Activated naive CD8-positive, alpha-beta T cell treated with anti-CD3 and anti-CD28 coated beads for 36 hours (primary cell): ENCODE results near the gene CAPN6. TPM values are rescaled to one million over a fixed set of nuclear protein-coding genes. Genes with fewer than 3 reads are reported as not detected.

Experiments
- DNase-seq: peaks from one replicate; pipeline ENCODE4 v3.0.0; 2021
- H3K27ac Mint-ChIP-seq: one replicate; pipeline ENCODE4 v1.8.0; 2022; ENCODE audit warnings: mild to moderate bottlenecking, moderate library complexity, mixed read lengths
- H3K27me3 Mint-ChIP-seq: one replicate; pipeline ENCODE4 v1.8.0; 2022; ENCODE audit warnings: mild to moderate bottlenecking, mixed read lengths
- H3K36me3 Mint-ChIP-seq: one replicate; pipeline ENCODE4 v1.8.0; 2021; ENCODE audit warnings: mild to moderate bottlenecking, mixed read lengths
- H3K4me1 Mint-ChIP-seq: one replicate; pipeline ENCODE4 v1.8.0; 2021; ENCODE audit warnings: mixed read lengths
- H3K4me3 Mint-ChIP-seq: one replicate; pipeline ENCODE4 v1.8.0; 2022; ENCODE audit warnings: mild to moderate bottlenecking, moderate library complexity, mixed read lengths
- H3K9me3 Mint-ChIP-seq: one replicate; pipeline ENCODE4 v1.8.0; 2022; ENCODE audit warnings: mixed read lengths
- total RNA-seq, 2 experiments: library from RNA; stranded (reverse); gene quantifications; one replicate each; pipeline ENCODE4 v1.2.3, GENCODE V29; 2021

Gene CAPN6
- total RNA-seq, 2 experiments from 2014 or later: not detected

- Mint-ChIP-seq H3K36me3 (no peaks in the 10 kb centered on the region), H3K9me3 (no peaks in the 10 kb centered on the region), H3K4me1 (no peaks in the 10 kb centered on the region), H3K4me3 (no peak overlapping the region), H3K27me3 (no peaks in the 10 kb centered on the region), H3K27ac (no peak overlapping the region)
- DNase-seq: no peak
Observed at GRCh38 chrX:111259559-111259958, 10.7 kb downstream of the CAPN6 start.

GRCh38 chrX:111257733-111258132 lies 12.6 kb downstream of the CAPN6 start:
- no peak for DNase-seq
- H3K36me3 Mint-ChIP-seq: no peaks in the 10 kb centered on the region
- H3K4me1 Mint-ChIP-seq: no peaks in the 10 kb centered on the region
- H3K9me3 Mint-ChIP-seq: no peaks in the 10 kb centered on the region
- no peak overlapping the region for H3K4me3 Mint-ChIP-seq
- no peaks in the 10 kb centered on the region for H3K27me3 Mint-ChIP-seq
- H3K27ac Mint-ChIP-seq: no peak overlapping the region

GRCh38 chrX:111254896-111255693 lies 15.2 kb downstream of the CAPN6 start:
- no peak for DNase-seq
- Mint-ChIP-seq H3K4me1 (no peaks in the 10 kb centered on the region), H3K9me3 (no peaks in the 10 kb centered on the region), H3K27ac (no peak overlapping the region), H3K36me3 (no peaks in the 10 kb centered on the region), H3K27me3 (no peaks in the 10 kb centered on the region), H3K4me3 (no peak overlapping the region)

GRCh38 chrX:111244235-111244750 lies 26.0 kb downstream of the CAPN6 start:
- H3K4me1 Mint-ChIP-seq: no peaks in the 10 kb centered on the region
- no peaks in the 10 kb centered on the region for H3K36me3 Mint-ChIP-seq
- no peak overlapping the region for H3K27ac Mint-ChIP-seq
- no peak for DNase-seq
- H3K4me3 Mint-ChIP-seq: no peak overlapping the region
- no peaks in the 10 kb centered on the region for H3K9me3 Mint-ChIP-seq
- H3K27me3 Mint-ChIP-seq: no peaks in the 10 kb centered on the region

- no peaks in the 10 kb centered on the region for H3K9me3 Mint-ChIP-seq
- H3K4me1 Mint-ChIP-seq: no peaks in the 10 kb centered on the region
- H3K27ac Mint-ChIP-seq: no peak overlapping the region
- DNase-seq: no peak
- H3K4me3 Mint-ChIP-seq: no peak overlapping the region
- H3K27me3 Mint-ChIP-seq: no peaks in the 10 kb centered on the region
- no peaks in the 10 kb centered on the region for H3K36me3 Mint-ChIP-seq
Observed at GRCh38 chrX:111216293-111216801, 53.9 kb downstream of the CAPN6 start.

GRCh38 chrX:111207851-111208250 lies 62.4 kb downstream of the CAPN6 start:
- H3K4me1 Mint-ChIP-seq: no peaks in the 10 kb centered on the region
- H3K4me3 Mint-ChIP-seq: no peak overlapping the region
- H3K27ac Mint-ChIP-seq: no peak overlapping the region
- no peaks in the 10 kb centered on the region for H3K9me3 Mint-ChIP-seq
- no peaks in the 10 kb centered on the region for H3K36me3 Mint-ChIP-seq
- DNase-seq: no peak
- peaks cover 4% of the 10 kb centered on the region for H3K27me3 Mint-ChIP-seq

- Mint-ChIP-seq H3K27ac (no peak overlapping the region), H3K4me1 (no peaks in the 10 kb centered on the region), H3K9me3 (no peaks in the 10 kb centered on the region), H3K27me3 (peaks cover 3% of the 10 kb centered on the region), H3K36me3 (no peaks in the 10 kb centered on the region), H3K4me3 (no peak overlapping the region)
- DNase-seq: no peak
Observed at GRCh38 chrX:111200327-111200726, 70.0 kb downstream of the CAPN6 start.

- no peak overlapping the region for H3K4me3 Mint-ChIP-seq
- H3K27ac Mint-ChIP-seq: no peak overlapping the region
- no peaks in the 10 kb centered on the region for H3K36me3 Mint-ChIP-seq
- H3K9me3 Mint-ChIP-seq: no peaks in the 10 kb centered on the region
- H3K27me3 Mint-ChIP-seq: peaks cover 3% of the 10 kb centered on the region
- no peak for DNase-seq
- H3K4me1 Mint-ChIP-seq: no peaks in the 10 kb centered on the region
Observed at GRCh38 chrX:111199505-111199904, 70.8 kb downstream of the CAPN6 start.

Other genes starting within 250 kb of the CAPN6 start
- under 1 TPM in 1 of 2 experiments, not detected in 1; 0.62 TPM for gene PAK3, start 174.3 kb downstream of the CAPN6 start, total RNA-seq
- gene DCX, start 141.7 kb upstream of the CAPN6 start, total RNA-seq: not detected
- gene SERTM2, start 241.2 kb upstream of the CAPN6 start, total RNA-seq: not detected